ENCODE measurements around the gene NOPCHAP1. TPM values are rescaled to one million over a fixed set of nuclear protein-coding genes. Genes with fewer than 3 reads are reported as not detected.

NOPCHAP1 gene
- total and polyA plus RNA-seq, 2 of the 8 experiments (the other 6 are each of a cell fraction or from before 2014, with no cell fraction given) = 14.9 to 39.5 TPM

DNA sequence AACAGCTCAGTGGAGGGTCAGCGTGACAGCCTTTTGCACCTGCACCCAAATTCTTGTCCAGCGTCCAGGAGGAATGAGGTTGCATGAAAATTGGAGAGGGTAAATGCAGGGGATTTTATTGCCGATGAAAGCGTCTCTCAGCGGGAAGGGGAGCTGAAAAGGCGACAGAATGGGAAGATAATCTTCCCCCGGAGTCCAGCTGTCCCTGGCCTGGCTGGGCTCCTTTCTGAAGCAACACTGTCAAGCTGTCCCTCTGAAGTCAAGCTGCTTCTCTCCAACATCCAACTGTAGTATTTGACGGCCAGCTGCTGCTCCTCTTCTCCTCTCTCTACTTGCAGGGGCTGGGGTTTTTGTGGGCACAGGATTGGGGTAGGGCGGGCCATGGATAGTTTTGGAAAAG, 32.7 kb downstream of the NOPCHAP1 start:
- no peak overlapping the region for H3K4me2 ChIP-seq (ENCODE audit: insufficient read depth in 1 of 2, low read depth in 2 of 2, low read length in 2 of 2)
- H3K56ac ChIP-seq (replicated peaks; ENCODE audit: insufficient read length, low read depth, low read length) = no peak overlapping the region
- H3K4me3 ChIP-seq (ENCODE audit: extremely low read depth in 1 of 4, insufficient read depth in 2 of 4, low read depth in 3 of 4, low read length in 4 of 4) = no peak overlapping the region
- no peaks in the 10 kb centered on the region for H3K23me2 ChIP-seq (ENCODE audit: low read depth, low read length)
- H3K9me3 ChIP-seq (ENCODE audit: insufficient read depth in 2 of 2, low read depth in 1 of 2, low read length in 1 of 2) = no peaks in the 10 kb centered on the region
- peaks cover 0 to 6% of the 10 kb centered on the region in 2 experiments for H4K20me1 ChIP-seq (replicated peaks in 1 of 2; ENCODE audit: control insufficient read depth in 1 of 2, insufficient read depth in 2 of 2, low read length in 2 of 2)
- H3K23ac ChIP-seq (ENCODE audit: insufficient read length) = no peak overlapping the region
- no peak overlapping the region for H4K8ac ChIP-seq (ENCODE audit: extremely low read depth, insufficient read depth, low read length)
- no peak overlapping the region for H2BK20ac ChIP-seq (ENCODE audit: low read length)
- TF ChIP-seq SIRT6 (IDR thresholded peaks at IDR 0.05; ENCODE audit: low read length) = no peak
- H3K79me1 ChIP-seq (ENCODE audit: low read depth, low read length) = peaks cover 2% of the 10 kb centered on the region; the same call in 1 of the 2 replicates
- peaks cover 0 to 2% (median under 1%) of the 10 kb centered on the region in 4 experiments; a peak in 4 of 8 replicates for H3K36me3 ChIP-seq (ENCODE audit: control insufficient read depth in 2 of 4, insufficient read depth in 4 of 4, low read length in 3 of 4)
- no peak overlapping the region for H2BK15ac ChIP-seq (ENCODE audit: low read length)
- no peak overlapping the region for H3K18ac ChIP-seq (ENCODE audit: extremely low read depth, low read length)
- POLR2A ChIA-PET (ENCODE audit: partially characterized antibody) = no interaction called here
- H3K27me3 ChIP-seq (replicated peaks in 1 of 4; ENCODE audit: control insufficient read depth in 3 of 4, extremely low read depth in 1 of 4, insufficient read depth in 3 of 4, low read length in 3 of 4) = no peaks in the 10 kb centered on the region
- no peak overlapping the region for H3K9ac ChIP-seq (replicated peaks in 1 of 4; ENCODE audit: extremely low read depth in 1 of 4, low read depth in 3 of 4, low read length in 3 of 4)
- no peak overlapping the region for H4K91ac ChIP-seq (replicated peaks; ENCODE audit: insufficient read length, low read length)
- no peak overlapping the region for H2BK120ac ChIP-seq (replicated peaks; ENCODE audit: low read depth, low read length)
- no peak overlapping the region for H2BK5ac ChIP-seq (ENCODE audit: low read depth, low read length)
- no peak overlapping the region for H3K27ac ChIP-seq (ENCODE audit: low read depth, low read length)
- DNase-seq (ENCODE audit: low read depth in 1 of 2, low spot score in 2 of 2) (no peak), FAIRE-seq (no peak)
- H3K4me1 ChIP-seq (replicated peaks in 1 of 4; ENCODE audit: control insufficient read depth in 3 of 4, insufficient read depth in 4 of 4, low read length in 3 of 4) = no peaks in the 10 kb centered on the region
- no peak overlapping the region for H3K14ac ChIP-seq (ENCODE audit: insufficient read length)
- no peaks in the 10 kb centered on the region for H3K79me2 ChIP-seq (ENCODE audit: control insufficient read depth in 1 of 2, insufficient read depth in 2 of 2, low read length in 2 of 2)
- H2AK5ac ChIP-seq (ENCODE audit: low read depth, low read length) = no peak overlapping the region
- H2AFZ ChIP-seq (ENCODE audit: low read length) = no peak overlapping the region
- H3K4ac ChIP-seq (replicated peaks; ENCODE audit: insufficient read length, low read depth, low read length) = no peak overlapping the region
- 87% methylated on average over 9 of the region's 9 CpGs; no CpG with 5 or more reads in 1 of the 2 experiments for WGBS, 2 experiments (ENCODE audit: extremely low coverage in 1 of 2, insufficient coverage in 1 of 2, insufficient read length in 1 of 2, insufficient replicate concordance in 2 of 2, low coverage in 1 of 2, low lambda C conversion rate in 2 of 2, missing lambda C conversion rate in 1 of 2)
- no peak overlapping the region for H4K5ac ChIP-seq (ENCODE audit: insufficient read length, low read depth, low read length)
- H2BK12ac ChIP-seq (ENCODE audit: low read depth, low read length) = no peak overlapping the region
- CTCF ChIA-PET (ENCODE audit: partially characterized antibody) = interaction anchor here (0.6 to 1.0 kb wide), 3 partner anchors 228 to 696 kb away, joined by 3 to 4 read pairs (median 3); no protein-coding TSS in a partner anchor
